Muscle layer of colon (tissue), 2 donors: ENCODE results near the gene KCNJ18.
"Not testable (repeated sequence)": the region's sequence is repeated elsewhere in the genome, so short reads cannot be mapped to it uniquely, and the experiment has no call there.

ENCODE experiments used
- H3K27ac ChIP-seq: one replicate; pipeline ENCODE4 v1.7.0; 2013; ENCODE audit warnings: low read depth, mild to moderate bottlenecking, low read length, moderate library complexity
- H3K27me3 ChIP-seq, 2 donors: one replicate each; pipeline ENCODE4 v1.7.0; 2013; ENCODE audit warnings: low read length in 2 of 2, mild to moderate bottlenecking in 2 of 2; ENCODE audit not compliant: insufficient read depth in 2 of 2, control insufficient read depth in 1 of 2
- H3K36me3 ChIP-seq: one replicate; pipeline ENCODE4 v1.7.0; 2013; ENCODE audit warnings: mild to moderate bottlenecking, low read length; ENCODE audit not compliant: insufficient read depth
- H3K4me1 ChIP-seq: one replicate; pipeline ENCODE4 v1.7.0; 2013; ENCODE audit warnings: mild to moderate bottlenecking, low read length; ENCODE audit not compliant: insufficient read depth
- H3K4me3 ChIP-seq, 2 donors: one replicate each; pipeline ENCODE4 v1.7.0; 2013; ENCODE audit warnings: low read length in 2 of 2, low read depth in 1 of 2, mild to moderate bottlenecking in 1 of 2, moderate library complexity in 1 of 2
- H3K9ac ChIP-seq: one replicate; pipeline ENCODE4 v1.7.0; 2013; ENCODE audit warnings: low read length
- H3K9me3 ChIP-seq: one replicate; pipeline ENCODE4 v1.7.0; 2013; ENCODE audit warnings: mild to moderate bottlenecking, low read length
- donor health status: abdominal sarcoma.
- donor health status: Adenocarcinoma of cecum.

KCNJ18 gene

DNA sequence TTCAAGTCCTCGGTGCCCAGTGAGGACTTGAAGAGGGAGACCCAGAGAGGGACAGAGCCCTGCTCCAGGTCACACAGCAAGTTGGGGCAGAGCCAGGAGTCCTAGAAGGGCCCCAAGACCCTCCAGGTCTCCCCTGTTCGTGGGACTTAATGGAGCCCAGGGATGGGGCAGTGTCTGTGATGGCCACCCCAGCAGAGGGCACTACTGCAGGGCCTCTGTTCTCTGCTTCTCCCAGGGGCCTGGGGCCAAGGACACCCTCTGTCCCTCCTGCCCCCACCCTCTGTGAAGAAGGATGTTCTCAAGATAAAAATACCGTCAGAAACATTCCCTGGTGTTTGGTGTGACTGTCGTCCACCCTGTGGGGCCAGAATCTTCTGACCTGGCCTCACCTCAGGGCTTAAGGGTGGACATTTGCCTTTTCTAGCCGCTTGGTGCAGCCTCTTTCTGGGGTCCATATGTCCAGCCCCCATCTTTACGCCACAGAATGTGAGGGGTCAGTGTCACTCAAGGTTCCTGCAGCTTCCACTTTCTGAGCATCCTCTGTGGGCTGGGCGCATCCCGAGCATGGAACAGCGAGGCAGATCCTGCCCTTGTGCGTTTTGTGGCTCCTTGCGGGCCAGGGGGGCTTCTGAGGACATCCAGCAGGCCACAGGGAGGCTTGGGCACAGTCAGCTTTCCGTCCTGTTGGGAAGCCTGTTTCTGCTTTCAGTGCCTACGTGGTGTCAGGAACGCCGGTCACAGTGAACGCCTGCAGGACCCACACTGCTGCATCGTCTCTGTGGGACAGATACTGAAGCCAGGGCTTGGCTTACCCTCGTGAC, at the start of gene KCNJ18:
Gene KCNJ18, plus strand, starts transcription at position 641 of the 821 bp plus-strand sequence. CDS start 10,264 bp downstream, outside the sequence.
- not testable (repeated sequence) for H3K36me3 ChIP-seq, H3K27me3 ChIP-seq, H3K4me1 ChIP-seq, H3K9ac ChIP-seq, H3K9me3 ChIP-seq, H3K4me3 ChIP-seq, H3K27ac ChIP-seq

- H3K4me1 ChIP-seq, H3K9ac ChIP-seq, H3K4me3 ChIP-seq, H3K9me3 ChIP-seq, H3K27ac ChIP-seq, H3K36me3 ChIP-seq, H3K27me3 ChIP-seq: not testable (repeated sequence)
Observed at GRCh38 chr17:21648125-21648524, 44.2 kb upstream of the KCNJ18 start.

DNA sequence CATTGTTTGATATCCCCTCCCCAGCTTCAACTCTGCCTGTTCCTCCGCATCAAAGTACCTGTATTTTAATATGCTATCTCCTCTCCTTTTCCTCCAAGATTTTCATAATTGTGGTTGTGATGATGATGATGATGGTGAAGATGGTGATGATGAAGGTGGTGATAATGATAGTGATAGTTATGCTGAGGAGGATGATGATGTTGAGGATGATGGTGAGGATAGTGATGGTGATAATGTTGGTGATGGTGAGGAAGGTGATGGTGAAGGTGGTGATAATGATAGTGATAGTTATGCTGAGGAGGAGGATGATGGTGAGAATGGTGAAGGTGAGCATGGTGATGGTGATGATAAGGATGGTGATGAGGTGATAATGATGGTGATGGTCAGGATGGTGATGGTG, 42.3 kb upstream of the KCNJ18 start:
- not testable (repeated sequence) for H3K9ac ChIP-seq, H3K4me1 ChIP-seq, H3K4me3 ChIP-seq

DNA sequence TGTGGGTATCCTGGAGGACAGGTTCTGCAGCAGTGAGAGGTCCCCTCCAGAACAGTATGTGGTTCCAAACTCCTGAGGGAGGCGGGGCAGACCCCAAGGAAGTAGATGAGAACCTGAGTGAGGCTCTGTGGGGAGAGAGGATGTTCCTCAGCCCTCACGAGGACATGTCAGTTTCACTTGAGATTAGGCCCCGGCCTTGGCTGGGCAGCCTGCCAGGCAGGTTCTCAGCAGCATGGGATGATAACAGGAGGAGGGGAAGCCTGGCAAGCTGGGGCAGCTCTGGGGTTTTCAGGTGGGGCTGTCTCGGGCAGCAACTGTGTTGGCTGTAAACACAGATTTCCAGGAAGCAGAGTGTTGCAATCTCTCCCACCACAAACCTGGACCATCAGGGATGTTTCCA, 40.3 kb upstream of the KCNJ18 start:
- H3K27me3 ChIP-seq, H3K27ac ChIP-seq, H3K9me3 ChIP-seq, H3K9ac ChIP-seq, H3K4me3 ChIP-seq, H3K36me3 ChIP-seq, H3K4me1 ChIP-seq: not testable (repeated sequence)

More for the DNA sequence above, 42.3 kb upstream of the KCNJ18 start:
- not testable (repeated sequence) for H3K9me3 ChIP-seq, H3K27me3 ChIP-seq, H3K27ac ChIP-seq, H3K36me3 ChIP-seq

GRCh38 chr17:21653211-21653610, 39.1 kb upstream of the KCNJ18 start:
- not testable (repeated sequence) for H3K4me3 ChIP-seq, H3K36me3 ChIP-seq, H3K9ac ChIP-seq, H3K4me1 ChIP-seq, H3K27ac ChIP-seq, H3K27me3 ChIP-seq, H3K9me3 ChIP-seq

DNA sequence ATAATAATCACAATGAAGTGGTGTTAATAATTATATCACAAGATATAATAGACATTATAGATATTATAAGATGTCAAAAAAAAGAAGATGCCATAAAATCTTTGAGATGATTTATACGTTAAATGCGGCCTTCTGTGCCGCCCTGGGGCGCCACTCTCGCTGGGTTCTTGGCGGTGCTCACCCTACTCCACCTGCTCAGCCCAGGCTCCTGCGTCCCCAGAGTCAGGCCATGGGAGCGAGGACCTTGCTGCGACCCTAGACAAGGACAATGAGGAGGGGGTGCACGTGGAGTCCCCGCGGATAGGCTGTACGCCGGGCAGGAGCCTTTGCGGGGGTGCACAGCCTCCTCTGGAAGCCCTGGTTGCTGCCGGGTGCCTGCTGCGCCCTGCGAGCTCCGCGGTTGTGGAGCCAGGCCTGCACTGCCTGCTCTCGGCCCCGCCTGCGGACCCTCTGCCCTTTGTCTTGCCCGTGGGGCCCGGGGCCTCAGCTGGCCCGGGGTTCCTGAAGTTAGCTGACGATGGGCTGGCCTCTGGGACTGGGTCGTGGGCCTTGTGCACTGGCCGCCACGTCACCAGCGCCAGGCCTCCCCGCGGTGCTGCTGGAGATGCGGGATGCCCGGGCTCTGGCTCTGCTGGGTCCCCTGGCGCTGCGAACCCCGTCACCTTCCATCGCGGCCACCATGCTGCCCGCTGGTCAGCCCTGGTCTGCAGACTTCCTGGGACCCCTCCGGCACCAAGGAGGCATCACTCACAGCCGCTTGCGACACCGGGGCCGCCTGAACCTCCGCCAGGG, 35.6 kb upstream of the KCNJ18 start:
- H3K27me3 ChIP-seq, H3K36me3 ChIP-seq, H3K4me1 ChIP-seq, H3K27ac ChIP-seq, H3K9me3 ChIP-seq, H3K9ac ChIP-seq, H3K4me3 ChIP-seq: not testable (repeated sequence)

DNA sequence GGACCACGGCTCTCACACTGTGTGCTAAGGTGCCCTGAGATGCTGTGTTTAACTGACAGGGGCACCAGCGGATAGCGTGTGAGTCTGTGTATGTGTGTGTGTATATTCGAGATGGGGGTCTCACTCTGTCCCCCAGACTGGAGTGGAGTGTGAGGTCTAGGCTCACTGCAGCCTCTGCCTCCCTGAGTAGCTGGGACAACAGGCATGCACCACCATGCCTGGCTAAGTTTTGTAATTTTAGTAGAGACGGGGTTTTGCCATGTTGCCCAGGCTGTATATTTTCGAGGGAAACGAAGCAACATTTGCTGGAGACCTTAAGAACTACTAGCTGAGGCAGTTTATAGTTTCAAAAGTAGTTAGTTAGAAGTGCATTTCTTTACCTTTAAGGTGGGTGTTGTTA, 32.7 kb upstream of the KCNJ18 start:
- not testable (repeated sequence) for H3K4me1 ChIP-seq, H3K27ac ChIP-seq, H3K4me3 ChIP-seq, H3K27me3 ChIP-seq, H3K36me3 ChIP-seq, H3K9ac ChIP-seq, H3K9me3 ChIP-seq

DNA sequence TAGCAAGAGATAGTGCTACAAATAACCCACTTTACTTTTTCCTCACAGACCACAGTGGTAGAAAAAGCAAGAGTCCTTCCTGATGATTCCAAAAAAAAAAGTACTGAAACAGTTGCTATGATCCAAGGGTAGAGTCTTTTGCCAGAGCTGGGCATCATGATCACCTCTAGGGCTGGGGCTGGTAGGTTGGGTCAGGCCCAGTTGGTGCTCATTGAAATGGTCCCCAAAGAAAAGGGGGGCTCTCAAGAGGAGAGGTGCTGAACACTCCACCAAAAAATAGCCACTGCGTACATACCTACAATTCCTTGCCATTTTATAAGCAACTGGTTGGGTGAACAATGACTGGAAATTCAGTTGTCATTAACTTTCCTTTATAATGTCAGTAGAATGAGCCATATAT, 30.9 kb upstream of the KCNJ18 start:
- not testable (repeated sequence) for H3K9me3 ChIP-seq, H3K4me1 ChIP-seq, H3K27ac ChIP-seq, H3K36me3 ChIP-seq, H3K27me3 ChIP-seq, H3K9ac ChIP-seq, H3K4me3 ChIP-seq

- H3K4me3 ChIP-seq, H3K9me3 ChIP-seq, H3K4me1 ChIP-seq, H3K9ac ChIP-seq, H3K36me3 ChIP-seq, H3K27me3 ChIP-seq, H3K27ac ChIP-seq: not testable (repeated sequence)
Observed at GRCh38 chr17:21663166-21663565, 29.2 kb upstream of the KCNJ18 start.

GRCh38 chr17:21663614-21664474, 28.5 kb upstream of the KCNJ18 start:
- H3K4me1 ChIP-seq, H3K27me3 ChIP-seq, H3K9ac ChIP-seq, H3K9me3 ChIP-seq, H3K4me3 ChIP-seq, H3K36me3 ChIP-seq, H3K27ac ChIP-seq: not testable (repeated sequence)

DNA sequence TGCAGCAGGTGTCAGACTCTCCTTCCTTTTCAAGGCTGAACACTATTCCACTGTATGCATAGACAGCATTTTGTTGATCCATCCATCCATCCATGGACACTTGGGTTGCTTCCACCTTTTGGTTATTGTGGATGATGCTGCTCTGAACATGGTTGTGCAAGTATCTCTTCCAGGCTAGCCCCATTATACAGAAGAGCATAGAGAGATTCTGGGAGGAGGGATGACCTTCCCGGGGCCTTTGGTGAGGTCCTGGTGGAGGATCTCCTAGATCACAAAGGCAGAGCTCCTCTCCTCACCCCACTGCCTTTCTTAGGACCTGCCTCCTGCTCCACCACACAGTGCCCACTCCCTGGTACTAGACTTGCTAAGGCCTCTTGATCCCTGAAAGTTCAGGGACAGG, 27.2 kb upstream of the KCNJ18 start:
- H3K9ac ChIP-seq, H3K36me3 ChIP-seq, H3K27ac ChIP-seq, H3K4me3 ChIP-seq, H3K9me3 ChIP-seq, H3K27me3 ChIP-seq, H3K4me1 ChIP-seq: not testable (repeated sequence)
